HEK293T (cell line): ENCODE measurements around the gene PGAP3.
"Not testable (repeated sequence)": the region's sequence is repeated elsewhere in the genome, so short reads cannot be mapped to it uniquely, and the experiment has no call there.

ENCODE experiments used
- CTCF ChIA-PET: fragments of 350-600 bp; formaldehyde crosslinking; extraction: SDS; loops from one replicate; lab custom pipeline; 2021; ENCODE audit warnings: antibody characterized with exemption, inconsistent platforms; lab: Yijun Ruan, JAX
- POLR2A ChIA-PET: fragments of 350-600 bp; formaldehyde crosslinking; extraction: SDS; loops from one replicate; lab custom pipeline; 2020; ENCODE audit warnings: antibody characterized with exemption, inconsistent platforms; lab: Yijun Ruan, JAX
- DNase-seq: peaks from one replicate; pipeline ENCODE4 v3.0.0; 2012; ENCODE audit warnings: mixed read lengths; ENCODE audit errors: extremely low spot score
- ARNT ChIP-seq: fragments of 450-650 bp; IDR thresholded peaks from 2 replicates; pipeline ENCODE4 v1.6.1; 2017; ENCODE audit warnings: mild to moderate bottlenecking
- BHLHE40 ChIP-seq: fragments of 450-650 bp; IDR thresholded peaks from 2 replicates; pipeline ENCODE4 v1.6.1; 2016; ENCODE audit warnings: mild to moderate bottlenecking, moderate library complexity, borderline replicate concordance
- CTBP1 ChIP-seq: fragments of 450-650 bp; IDR thresholded peaks from 2 replicates; pipeline ENCODE4 v1.6.1; 2016; ENCODE audit warnings: borderline replicate concordance
- ELF4 ChIP-seq: fragments of 450-650 bp; IDR thresholded peaks from 2 replicates; pipeline ENCODE4 v1.6.1; 2017; ENCODE audit warnings: antibody characterized with exemption
- FOXA1 ChIP-seq: fragments of 450-650 bp; IDR thresholded peaks from 2 replicates; pipeline ENCODE4 v1.6.1; 2016; ENCODE audit warnings: mild to moderate bottlenecking
- FOXK2 ChIP-seq: fragments of 450-650 bp; IDR thresholded peaks from 2 replicates; pipeline ENCODE4 v1.6.1; 2016; ENCODE audit warnings: mild to moderate bottlenecking
- FOXM1 ChIP-seq: fragments of 450-650 bp; IDR thresholded peaks from 2 replicates; pipeline ENCODE4 v1.6.1; 2017; ENCODE audit warnings: mild to moderate bottlenecking, borderline replicate concordance
- HDGF ChIP-seq: fragments of 450-650 bp; IDR thresholded peaks from 2 replicates; pipeline ENCODE4 v1.6.1; 2017; ENCODE audit warnings: antibody characterized with exemption, borderline replicate concordance
- L3MBTL2 ChIP-seq: fragments of 450-650 bp; conservative IDR thresholded peaks from 2 replicates; pipeline ENCODE4 v1.6.1; 2016; ENCODE audit warnings: mild to moderate bottlenecking
- LEF1 ChIP-seq: fragments of 450-650 bp; IDR thresholded peaks from 2 replicates; pipeline ENCODE4 v1.6.1; 2017; ENCODE audit warnings: mild to moderate bottlenecking, borderline replicate concordance
- NFRKB ChIP-seq: fragments of 450-650 bp; IDR thresholded peaks from 2 replicates; pipeline ENCODE4 v1.6.1; 2016; ENCODE audit warnings: mild to moderate bottlenecking, moderate library complexity
- PKNOX1 ChIP-seq: fragments of 450-650 bp; IDR thresholded peaks from 2 replicates; pipeline ENCODE4 v1.6.1; 2016
- SP1 ChIP-seq: fragments of 450-650 bp; IDR thresholded peaks from 2 replicates; pipeline ENCODE4 v1.6.1; 2017
- SUZ12 ChIP-seq: fragments of 450-650 bp; IDR thresholded peaks from 2 replicates; pipeline ENCODE4 v1.6.1; 2016; ENCODE audit warnings: mild to moderate bottlenecking
- TARDBP ChIP-seq: fragments of 450-650 bp; IDR thresholded peaks from 2 replicates; pipeline ENCODE4 v1.6.1; 2016
- ZNF384 ChIP-seq: fragments of 450-650 bp; IDR thresholded peaks from 2 replicates; pipeline ENCODE4 v1.6.1; 2016

The PGAP3 gene

GRCh38 chr17:39716073-39716818 is 28.4 kb upstream of the PGAP3 start:
- DNase-seq: no peak
- TF ChIP-seq HDGF: no peak
- no peak for TF ChIP-seq BHLHE40
- no peak for TF ChIP-seq FOXK2
- TF ChIP-seq TARDBP: no peak
- TF ChIP-seq ARNT: no peak
- TF ChIP-seq L3MBTL2: no peak
- POLR2A ChIA-PET: no interaction called here
- CTCF ChIA-PET: no interaction called here

- no peak for DNase-seq
- no peak for TF ChIP-seq PKNOX1
- TF ChIP-seq FOXK2: no peak
- no peak for TF ChIP-seq L3MBTL2
- no peak for TF ChIP-seq NFRKB
- TF ChIP-seq LEF1: no peak
- no peak for TF ChIP-seq FOXM1
- TF ChIP-seq BHLHE40: no peak
- TF ChIP-seq SP1: no peak
- TF ChIP-seq ZNF384: no peak
- TF ChIP-seq HDGF: no peak
- no peak for TF ChIP-seq TARDBP
- TF ChIP-seq FOXA1: no peak
- TF ChIP-seq CTBP1: no peak
- no peak for TF ChIP-seq ELF4
- no peak for TF ChIP-seq SUZ12
- no peak for TF ChIP-seq ARNT
- POLR2A ChIA-PET: interaction anchor here (1.1 to 1.7 kb wide), 2 partner anchors 16 to 28 kb away, joined by 4 to 6 read pairs; partner anchors contain the start of genes ERBB2 and PGAP3
- CTCF ChIA-PET: interaction anchor here (1.0 kb wide), 1 partner anchor 15 kb away, joined by 4 read pairs; the partner anchor contains the start of gene MIEN1
These were observed 27.7 kb upstream of the PGAP3 start for GRCh38 chr17:39715375-39716072.

GRCh38 chr17:39714234-39714633 is 26.4 kb upstream of the PGAP3 start:
- POLR2A ChIA-PET: interaction anchor here (1.7 kb wide), 1 partner anchor 14 kb away, joined by 6 read pairs; the partner anchor contains the start of gene ERBB2
- DNase-seq: no peak
- CTCF ChIA-PET: interaction anchor here (0.7 to 1.3 kb wide), 3 partner anchors 14 to 93 kb away, joined by 3 to 4 read pairs (median 3); partner anchors contain the start of genes ERBB2 and MIEN1
- TF ChIP-seq NFRKB (no peak), BHLHE40 (no peak), PKNOX1 (no peak)

GRCh38 chr17:39711851-39712250 is 24.0 kb upstream of the PGAP3 start:
- CTCF ChIA-PET: no interaction called here
- POLR2A ChIA-PET: interaction anchor here (0.8 kb wide), 1 partner anchor 12 kb away, joined by 4 read pairs; the partner anchor contains the start of gene ERBB2
- DNase-seq: no peak
- TF ChIP-seq ZNF384: no peak
- no peak for TF ChIP-seq L3MBTL2

- DNase-seq, CTCF ChIA-PET: not testable (repeated sequence)
- POLR2A ChIA-PET: interaction anchor here (0.5 to 3.6 kb wide), 4 partner anchors 10 to 42 kb away, joined by 3 to 15 read pairs (median 4); partner anchors contain the start of genes ERBB2 and PGAP3
These were observed 23.2 kb upstream of the PGAP3 start for GRCh38 chr17:39711071-39711470.

GRCh38 chr17:39709998-39710964 is 22.4 kb upstream of the PGAP3 start:
- ChIA-PET POLR2A (interaction anchor here (0.5 to 3.6 kb wide), 4 partner anchors 9 to 43 kb away, joined by 3 to 15 read pairs (median 4); partner anchors contain the start of genes ERBB2 and PGAP3), CTCF (no interaction called here)
- DNase-seq: no peak
- TF ChIP-seq TARDBP: no peak
- no peak for TF ChIP-seq BHLHE40
- TF ChIP-seq HDGF: no peak
- no peak for TF ChIP-seq LEF1
- TF ChIP-seq PKNOX1: no peak
- no peak for TF ChIP-seq L3MBTL2
- TF ChIP-seq ZNF384: no peak
- no peak for TF ChIP-seq FOXK2
- TF ChIP-seq ARNT: no peak
- TF ChIP-seq FOXM1: no peak
- TF ChIP-seq SUZ12: no peak
